ENCODE results near the gene ZC3H18.

Gene ZC3H18

GRCh38 chr16:88533932-88534637 is 36.1 kb upstream of the ZC3H18 start:
- TF ChIP-seq TAF1 (IDR thresholded peaks at IDR 0.05; ENCODE audit: borderline replicate concordance, low read depth, low read length): no peak
- TF ChIP-seq POLR2A (IDR thresholded peaks at IDR 0.05; ENCODE audit: low read depth, low read length): peak; percentile 77; the same call in 1 of the 2 replicates
- TF ChIP-seq POLR2AphosphoS5 (IDR thresholded peaks at IDR 0.05; ENCODE audit: low read depth, low read length): 0 out of 2 replicates have a peak, but pooled peaks have one; percentile 18
- DNase-seq (ENCODE audit: insufficient read length) (peak; percentile 95), FAIRE-seq (peak; percentile 90)

- TF ChIP-seq POLR2AphosphoS5 (IDR thresholded peaks at IDR 0.05; ENCODE audit: low read depth, low read length): no peak
- TF ChIP-seq TAF1 (IDR thresholded peaks at IDR 0.05; ENCODE audit: borderline replicate concordance, low read depth, low read length): no peak
- TF ChIP-seq POLR2A (IDR thresholded peaks at IDR 0.05; ENCODE audit: low read depth, low read length): no peak
- FAIRE-seq (peak; percentile 51), DNase-seq (ENCODE audit: insufficient read length) (peak; percentile 65)
Measured at GRCh38 chr16:88534638-88535190, 35.5 kb upstream of the ZC3H18 start.

- no peak for DNase-seq (ENCODE audit: insufficient read length)
- FAIRE-seq: no peak
- TF ChIP-seq TAF1 (IDR thresholded peaks at IDR 0.05; ENCODE audit: borderline replicate concordance, low read depth, low read length) (no peak), POLR2A (IDR thresholded peaks at IDR 0.05; ENCODE audit: low read depth, low read length) (0 out of 2 replicates have a peak, but pooled peaks have one; percentile 45), POLR2AphosphoS5 (IDR thresholded peaks at IDR 0.05; ENCODE audit: low read depth, low read length) (peak; percentile 84)
Measured at GRCh38 chr16:88535191-88535856, 34.9 kb upstream of the ZC3H18 start.

- TF ChIP-seq TAF1 (IDR thresholded peaks at IDR 0.05; ENCODE audit: borderline replicate concordance, low read depth, low read length) (no peak), POLR2A (IDR thresholded peaks at IDR 0.05; ENCODE audit: low read depth, low read length) (peak; percentile 10; the same call in 1 of the 2 replicates)
- FAIRE-seq: no peak
- no peak for DNase-seq (ENCODE audit: insufficient read length)
Measured at GRCh38 chr16:88535857-88536222, 34.4 kb upstream of the ZC3H18 start.

- TF ChIP-seq POLR2AphosphoS5 (IDR thresholded peaks at IDR 0.05; ENCODE audit: low read depth, low read length) (no peak), TAF1 (IDR thresholded peaks at IDR 0.05; ENCODE audit: borderline replicate concordance, low read depth, low read length) (no peak), POLR2A (IDR thresholded peaks at IDR 0.05; ENCODE audit: low read depth, low read length) (no peak)
- DNase-seq (ENCODE audit: insufficient read length) (no peak), FAIRE-seq (no peak)
Measured at GRCh38 chr16:88536510-88536909, 33.7 kb upstream of the ZC3H18 start.

GRCh38 chr16:88536971-88537751 is 33.0 kb upstream of the ZC3H18 start:
- no peak for TF ChIP-seq POLR2A (IDR thresholded peaks at IDR 0.05; ENCODE audit: low read depth, low read length)
- no peak for TF ChIP-seq TAF1 (IDR thresholded peaks at IDR 0.05; ENCODE audit: borderline replicate concordance, low read depth, low read length)
- TF ChIP-seq POLR2AphosphoS5 (IDR thresholded peaks at IDR 0.05; ENCODE audit: low read depth, low read length): no peak
- FAIRE-seq (no peak), DNase-seq (ENCODE audit: insufficient read length) (no peak)

- TF ChIP-seq POLR2A (IDR thresholded peaks at IDR 0.05; ENCODE audit: low read depth, low read length): no peak
- TF ChIP-seq TAF1 (IDR thresholded peaks at IDR 0.05; ENCODE audit: borderline replicate concordance, low read depth, low read length): no peak
- no peak for TF ChIP-seq POLR2AphosphoS5 (IDR thresholded peaks at IDR 0.05; ENCODE audit: low read depth, low read length)
- DNase-seq (ENCODE audit: insufficient read length) (no peak), FAIRE-seq (no peak)
Measured at GRCh38 chr16:88537859-88538258, 32.3 kb upstream of the ZC3H18 start.

GRCh38 chr16:88538366-88539060 is 31.7 kb upstream of the ZC3H18 start:
- TF ChIP-seq TAF1 (IDR thresholded peaks at IDR 0.05; ENCODE audit: borderline replicate concordance, low read depth, low read length) (no peak), POLR2AphosphoS5 (IDR thresholded peaks at IDR 0.05; ENCODE audit: low read depth, low read length) (no peak)
- FAIRE-seq (no peak), DNase-seq (ENCODE audit: insufficient read length) (no peak)

- FAIRE-seq: no peak
- DNase-seq (ENCODE audit: insufficient read length): no peak
- no peak for TF ChIP-seq POLR2A (IDR thresholded peaks at IDR 0.05; ENCODE audit: low read depth, low read length)
- TF ChIP-seq TAF1 (IDR thresholded peaks at IDR 0.05; ENCODE audit: borderline replicate concordance, low read depth, low read length): no peak
- no peak for TF ChIP-seq POLR2AphosphoS5 (IDR thresholded peaks at IDR 0.05; ENCODE audit: low read depth, low read length)
Measured at GRCh38 chr16:88539261-88539651, 30.9 kb upstream of the ZC3H18 start.

- TF ChIP-seq POLR2A (IDR thresholded peaks at IDR 0.05; ENCODE audit: low read depth, low read length): no peak
- no peak for TF ChIP-seq POLR2AphosphoS5 (IDR thresholded peaks at IDR 0.05; ENCODE audit: low read depth, low read length)
- no peak for TF ChIP-seq TAF1 (IDR thresholded peaks at IDR 0.05; ENCODE audit: borderline replicate concordance, low read depth, low read length)
- FAIRE-seq (no peak), DNase-seq (ENCODE audit: insufficient read length) (no peak)
Measured at GRCh38 chr16:88539652-88540345, 30.4 kb upstream of the ZC3H18 start.

All from GM12892 (cell line).